ENCODE data around the gene TBC1D22B.
A peak's percentile ranks its signal among the peaks of the same experiment; 100 is the strongest.

TBC1D22B gene

GRCh38 chr6:37257634-37258404 is at the start of gene TBC1D22B, which contains the start of gene TMEM217:
Gene TBC1D22B (plus strand): TSS chr6:37257772. CDS start chr6:37257918, 146 bp downstream.
Gene TMEM217 (minus strand): TSS chr6:37258144. CDS start chr6:37219030, 39,114 bp downstream.
- peak; percentile 97 for DNase-seq

GRCh38 chr6:37207903-37208456 is 49.6 kb upstream of the TBC1D22B start:
- DNase-seq = peak; percentile 81

GRCh38 chr6:37208793-37209192 is 48.8 kb upstream of the TBC1D22B start:
- no peak for DNase-seq

- no peak for DNase-seq
These were observed 47.9 kb upstream of the TBC1D22B start for GRCh38 chr6:37209461-37210205.

- DNase-seq = peak; percentile 86
These were observed 47.1 kb upstream of the TBC1D22B start for GRCh38 chr6:37210313-37210968.

- no peak for DNase-seq
These were observed 45.3 kb upstream of the TBC1D22B start for GRCh38 chr6:37212268-37212667.

- peak; percentile 45 for DNase-seq
These were observed 39.5 kb upstream of the TBC1D22B start for GRCh38 chr6:37218061-37218460.

GRCh38 chr6:37218511-37218910 is 39.1 kb upstream of the TBC1D22B start:
- no peak for DNase-seq

GRCh38 chr6:37221585-37222124 is 35.9 kb upstream of the TBC1D22B start:
- no peak for DNase-seq

GRCh38 chr6:37222125-37222967 is 35.2 kb upstream of the TBC1D22B start:
- peak; percentile 99 for DNase-seq

- DNase-seq = no peak
These were observed 34.6 kb upstream of the TBC1D22B start for GRCh38 chr6:37222992-37223391.

- no peak for DNase-seq
These were observed 32.0 kb upstream of the TBC1D22B start for GRCh38 chr6:37225350-37226169.

- DNase-seq = no peak
These were observed 27.5 kb upstream of the TBC1D22B start for GRCh38 chr6:37230104-37230503.

- DNase-seq = no peak
These were observed 25.0 kb upstream of the TBC1D22B start for GRCh38 chr6:37232430-37233017.

- DNase-seq = no peak
These were observed 24.0 kb upstream of the TBC1D22B start for GRCh38 chr6:37233541-37233940.

- DNase-seq = no peak
These were observed 20.7 kb upstream of the TBC1D22B start for GRCh38 chr6:37236921-37237320.

- no peak for DNase-seq
These were observed 19.8 kb upstream of the TBC1D22B start for GRCh38 chr6:37237789-37238188.

- no peak for DNase-seq
These were observed 19.2 kb upstream of the TBC1D22B start for GRCh38 chr6:37238381-37238780.

GRCh38 chr6:37239526-37239925 is 18.0 kb upstream of the TBC1D22B start:
- DNase-seq = no peak

- DNase-seq = peak; percentile 81
These were observed 17.4 kb upstream of the TBC1D22B start for GRCh38 chr6:37239950-37240713.

Measured in DMS53 (cell line).